ENCODE measurements around the gene FPR2. TPM values are rescaled to one million over a fixed set of nuclear protein-coding genes. Genes with fewer than 3 reads are reported as not detected.

The FPR2 gene
- total RNA-seq, 2 experiments from 2014 or later: not detected

GRCh38 chr19:51754770-51755169 is 6.2 kb upstream of the FPR2 start:
- TF ChIP-seq CTCF (IDR thresholded peaks at IDR 0.05): no peak
- H3K4me3 ChIP-seq (ENCODE audit: low read length): no peak overlapping the region
- no peak overlapping the region for H3K27ac ChIP-seq (ENCODE audit: low read depth in 1 of 2, low read length in 2 of 2)
- POLR2A ChIA-PET: no interaction called here
- Mint-ChIP-seq H3K27ac (no peak overlapping the region), H3K9me3 (peaks cover 2% of the 10 kb centered on the region), H3K4me3 (no peak overlapping the region), H3K36me3 (ENCODE audit: low read depth) (no peaks in the 10 kb centered on the region), H3K27me3 (peaks cover 20% of the 10 kb centered on the region), H3K4me1 (ENCODE audit: low read depth) (no peaks in the 10 kb centered on the region)
- H3K36me3 ChIP-seq (ENCODE audit: insufficient read depth, low read length): no peaks in the 10 kb centered on the region
- intact Hi-C loops (cut with DNase I, micrococcal nuclease): no loop called here
- DNase-seq: no peak
- no peaks in the 10 kb centered on the region for H3K4me1 ChIP-seq (ENCODE audit: insufficient read depth, low read length)
- no peak for ATAC-seq (ENCODE audit: poor library complexity)
- CTCF ChIA-PET: no interaction called here
- H3K27me3 ChIP-seq (ENCODE audit: control insufficient read depth in 1 of 2, insufficient read depth in 2 of 2, low read length in 2 of 2): no peaks in the 10 kb centered on the region
- no peaks in the 10 kb centered on the region for H3K9me3 ChIP-seq (ENCODE audit: control insufficient read depth in 1 of 2, insufficient read depth in 1 of 2, low read length in 2 of 2)

GRCh38 chr19:51755571-51755970 is 5.4 kb upstream of the FPR2 start:
- no peak overlapping the region for H3K27ac ChIP-seq (ENCODE audit: low read depth in 1 of 2, low read length in 2 of 2)
- H3K36me3 ChIP-seq (ENCODE audit: insufficient read depth, low read length): no peaks in the 10 kb centered on the region
- Mint-ChIP-seq H3K36me3 (ENCODE audit: low read depth) (no peaks in the 10 kb centered on the region), H3K4me3 (no peak overlapping the region), H3K27ac (no peak overlapping the region), H3K9me3 (peaks cover 3% of the 10 kb centered on the region), H3K27me3 (peaks cover 20% of the 10 kb centered on the region), H3K4me1 (ENCODE audit: low read depth) (no peaks in the 10 kb centered on the region)
- no peaks in the 10 kb centered on the region for H3K27me3 ChIP-seq (ENCODE audit: control insufficient read depth in 1 of 2, insufficient read depth in 2 of 2, low read length in 2 of 2)
- no peak overlapping the region for H3K4me3 ChIP-seq (ENCODE audit: low read length)
- no peak for ATAC-seq (ENCODE audit: poor library complexity)
- no peak for DNase-seq
- POLR2A ChIA-PET: no interaction called here
- no peaks in the 10 kb centered on the region for H3K9me3 ChIP-seq (ENCODE audit: control insufficient read depth in 1 of 2, insufficient read depth in 1 of 2, low read length in 2 of 2)
- CTCF ChIA-PET: no interaction called here
- intact Hi-C loops (cut with DNase I, micrococcal nuclease): no loop called here
- no peak for TF ChIP-seq CTCF (IDR thresholded peaks at IDR 0.05)
- no peaks in the 10 kb centered on the region for H3K4me1 ChIP-seq (ENCODE audit: insufficient read depth, low read length)

- H3K27me3 ChIP-seq (ENCODE audit: control insufficient read depth in 1 of 2, insufficient read depth in 2 of 2, low read length in 2 of 2): peaks cover 9 to 14% of the 10 kb centered on the region in 2 experiments
- H3K27ac Mint-ChIP-seq: no peak overlapping the region
- no peaks in the 10 kb centered on the region for H3K36me3 ChIP-seq (ENCODE audit: insufficient read depth, low read length)
- CTCF ChIA-PET: no interaction called here
- H3K9me3 Mint-ChIP-seq: peaks cover 3% of the 10 kb centered on the region
- intact Hi-C loops (cut with DNase I, micrococcal nuclease): no loop called here
- H3K4me3 ChIP-seq (ENCODE audit: low read length): no peak overlapping the region
- TF ChIP-seq CTCF (IDR thresholded peaks at IDR 0.05): no peak
- POLR2A ChIA-PET: no interaction called here
- H3K4me1 ChIP-seq (ENCODE audit: insufficient read depth, low read length): no peaks in the 10 kb centered on the region
- no peak overlapping the region for H3K27ac ChIP-seq (ENCODE audit: low read depth in 1 of 2, low read length in 2 of 2)
- no peak for DNase-seq
- H3K4me3 Mint-ChIP-seq: no peak overlapping the region
- peaks cover 36% of the 10 kb centered on the region for H3K27me3 Mint-ChIP-seq
- peaks cover 0 to 7% of the 10 kb centered on the region in 2 experiments for H3K9me3 ChIP-seq (ENCODE audit: control insufficient read depth in 1 of 2, insufficient read depth in 1 of 2, low read length in 2 of 2)
- no peaks in the 10 kb centered on the region for H3K4me1 Mint-ChIP-seq (ENCODE audit: low read depth)
- no peaks in the 10 kb centered on the region for H3K36me3 Mint-ChIP-seq (ENCODE audit: low read depth)
- no peak for ATAC-seq (ENCODE audit: poor library complexity)
These were observed 716 bp downstream of the FPR2 start for GRCh38 chr19:51761696-51762095.
